Keratinocyte (primary cell): ENCODE results near the gene PEA15. TPM values are rescaled to one million over a fixed set of nuclear protein-coding genes. Genes with fewer than 3 reads are reported as not detected.

Experiments
- DNase-seq: peaks from one replicate; pipeline ENCODE4 v3.0.0-alpha.2; 2011; ENCODE audit warnings: low read depth, missing footprints, low spot score
- FAIRE-seq: peaks from 2 replicates; lab custom pipeline; 2011; peaks lifted over from hg19 to GRCh38; lab: Jason Lieb, UNC
- H2AFZ ChIP-seq: 2 replicates; pipeline ENCODE4 v1.6.0; 2012; ENCODE audit warnings: low read length, control low read depth, inconsistent platforms; ENCODE audit not compliant: control insufficient read depth
- H3K27ac ChIP-seq: 2 replicates; pipeline ENCODE4 v1.5.1; 2011; ENCODE audit warnings: low read length; ENCODE audit not compliant: control insufficient read depth, insufficient read depth
- H3K27me3 ChIP-seq: 3 replicates; pipeline ENCODE4 v1.6.0; 2011; ENCODE audit warnings: low read length; ENCODE audit not compliant: control insufficient read depth, insufficient read depth; ENCODE audit errors: extremely low read depth
- H3K36me3 ChIP-seq, 2 experiments: 2 replicates in 1 of 2; 3 replicates in 1 of 2; pipeline ENCODE4 v1.5.1; 2011; ENCODE audit warnings: low read length in 2 of 2, mild to moderate bottlenecking in 1 of 2; ENCODE audit not compliant: control insufficient read depth in 2 of 2, insufficient read depth in 2 of 2; ENCODE audit errors: extremely low read depth in 1 of 2
- H3K4me1 ChIP-seq: 3 replicates; pipeline ENCODE4 v1.5.1; 2011; ENCODE audit warnings: low read length; ENCODE audit not compliant: control insufficient read depth, insufficient read depth; ENCODE audit errors: extremely low read depth
- H3K4me2 ChIP-seq: 3 replicates; pipeline ENCODE4 v1.6.0; 2011; ENCODE audit warnings: low read depth, low read length; ENCODE audit not compliant: control insufficient read depth, insufficient read depth; ENCODE audit errors: extremely low read depth
- H3K4me3 ChIP-seq, 3 experiments: fragments of 200-600 bp in 1 of 3; sonication (generic) in 1 of 3; 2 replicates in 2 of 3; 3 replicates in 1 of 3; pipeline ENCODE4 v1.5.1; 2011 to 2016; ENCODE audit warnings: low read length in 3 of 3, mild to moderate bottlenecking in 3 of 3, control low read depth in 2 of 3, inconsistent platforms in 1 of 3, low read depth in 1 of 3, mixed read lengths in 1 of 3, mixed run types in 1 of 3, moderate library complexity in 1 of 3; ENCODE audit not compliant: control insufficient read depth in 2 of 3, insufficient read depth in 2 of 3; ENCODE audit errors: extremely low read depth in 1 of 3
- H3K79me2 ChIP-seq: 2 replicates; pipeline ENCODE4 v1.6.0; 2012; ENCODE audit warnings: low read length; ENCODE audit not compliant: control insufficient read depth, insufficient read depth
- H3K9ac ChIP-seq: 3 replicates; pipeline ENCODE4 v1.6.0; 2011; ENCODE audit warnings: low read length; ENCODE audit not compliant: control insufficient read depth, insufficient read depth; ENCODE audit errors: extremely low read depth
- H3K9me1 ChIP-seq: 3 replicates; pipeline ENCODE4 v1.6.0; 2011; ENCODE audit warnings: low read length; ENCODE audit not compliant: control insufficient read depth, insufficient read depth; ENCODE audit errors: extremely low read depth
- H3K9me3 ChIP-seq: 2 replicates; pipeline ENCODE4 v1.5.1; 2012; ENCODE audit warnings: low read depth, low read length; ENCODE audit not compliant: control insufficient read depth
- H4K20me1 ChIP-seq: 3 replicates; pipeline ENCODE4 v1.6.0; 2011; ENCODE audit warnings: low read length; ENCODE audit not compliant: control insufficient read depth, insufficient read depth; ENCODE audit errors: extremely low read depth
- CTCF ChIP-seq, 3 experiments: IDR thresholded peaks in 1 of 3; conservative IDR thresholded peaks in 1 of 3; optimal IDR thresholded peaks in 1 of 3; 2 replicates in 2 of 3; 3 replicates in 1 of 3; pipeline versions ENCODE3 to v1.5.1; 2011; ENCODE audit warnings: low read length in 3 of 3, mild to moderate bottlenecking in 3 of 3, moderate library complexity in 2 of 3, control low read depth in 1 of 3, inconsistent platforms in 1 of 3; ENCODE audit not compliant: insufficient read depth in 2 of 3; ENCODE audit errors: extremely low read depth in 1 of 3
- EZH2 ChIP-seq: IDR thresholded peaks from one replicate; pipeline ENCODE4 v1.6.1; 2012; ENCODE audit warnings: inconsistent platforms, mild to moderate bottlenecking, low read length, moderate library complexity
- dilution Hi-C: fragments of 300-500 bp; cut with MboI; formaldehyde crosslinking; loops from one replicate; pipeline ENCODE4 v1.7.0; 2020; ENCODE audit warnings: low sequenced_read_pairs; ENCODE audit not compliant: extremely low pct_ligation_motif_present
- polyA plus RNA-seq, 5 experiments: library from polyadenylated mRNA; depleted of rRNA in 3 of 5; stranded (reverse) in 3 of 5; stranded (forward) in 1 of 5; unstranded in 1 of 5; fragments of >200 nt; gene quantifications; 1 replicate in 1 of 5; 2 replicates in 3 of 5; 3 replicates in 1 of 5; pipeline versions ENCODE4 v1.2.1 to v1.2.3, GENCODE V29; 2011 to 2012; ENCODE audit warnings: missing spikeins in 2 of 5, low read depth in 1 of 5, low replicate concordance in 1 of 5

PEA15 gene
- polyA plus RNA-seq, 1 donor (not counting 4 experiments of a cell fraction or from before 2014, with no cell fraction given), result 367 TPM

GRCh38 chr1:160161965-160162705, 43.0 kb upstream of the PEA15 start:
- no peak overlapping the region for H3K4me2 ChIP-seq
- H3K9me1 ChIP-seq, result no peaks in the 10 kb centered on the region
- H3K9ac ChIP-seq, result no peak overlapping the region
- no peak overlapping the region for H3K27ac ChIP-seq
- no peaks in the 10 kb centered on the region for H3K36me3 ChIP-seq
- H2AFZ ChIP-seq, result no peak overlapping the region
- peaks cover 7% of the 10 kb centered on the region for H3K27me3 ChIP-seq
- TF ChIP-seq CTCF (optimal IDR thresholded peaks at IDR 0.05 in 1 of 3, IDR thresholded peaks at IDR 0.05 in 1 of 3, conservative IDR thresholded peaks at IDR 0.05 in 1 of 3; ENCODE audit: extremely low read depth in 1 of 3, insufficient read depth in 2 of 3, low read length in 3 of 3) (peak in 2 of 3 experiments; percentile 15 to 56), EZH2 (no peak)
- DNase-seq (no peak), FAIRE-seq (no peak)
- no peaks in the 10 kb centered on the region for H3K9me3 ChIP-seq
- H3K79me2 ChIP-seq, result no peaks in the 10 kb centered on the region
- no peaks in the 10 kb centered on the region for H3K4me1 ChIP-seq
- no peaks in the 10 kb centered on the region for H4K20me1 ChIP-seq
- H3K4me3 ChIP-seq, result no peak overlapping the region
- dilution Hi-C loops, result no loop called here

GRCh38 chr1:160162931-160163330, 42.3 kb upstream of the PEA15 start:
- H3K79me2 ChIP-seq, result no peaks in the 10 kb centered on the region
- H3K4me1 ChIP-seq, result no peaks in the 10 kb centered on the region
- no peak for TF ChIP-seq EZH2
- TF ChIP-seq CTCF (optimal IDR thresholded peaks at IDR 0.05 in 1 of 3, IDR thresholded peaks at IDR 0.05 in 1 of 3, conservative IDR thresholded peaks at IDR 0.05 in 1 of 3; ENCODE audit: extremely low read depth in 1 of 3, insufficient read depth in 2 of 3, low read length in 3 of 3), result no peak
- no peaks in the 10 kb centered on the region for H3K9me1 ChIP-seq
- no peaks in the 10 kb centered on the region for H4K20me1 ChIP-seq
- no peak overlapping the region for H3K4me3 ChIP-seq
- no peak overlapping the region for H2AFZ ChIP-seq
- DNase-seq (no peak), FAIRE-seq (no peak)
- H3K36me3 ChIP-seq, result no peaks in the 10 kb centered on the region
- no peak overlapping the region for H3K9ac ChIP-seq
- H3K4me2 ChIP-seq, result no peak overlapping the region
- H3K9me3 ChIP-seq, result no peaks in the 10 kb centered on the region
- dilution Hi-C loops, result no loop called here
- H3K27me3 ChIP-seq, result peaks cover 9% of the 10 kb centered on the region
- H3K27ac ChIP-seq, result no peak overlapping the region
